Neural progenitor cell (in vitro differentiated cells): Measurements from ENCODE around the gene SOD3.

Experiments
- EZH2 ChIP-seq: fragments of 200-600 bp; sonication (generic); IDR thresholded peaks from 2 replicates; pipeline ENCODE4 v1.6.1; 2017; ENCODE audit warnings: antibody characterized with exemption, mild to moderate bottlenecking, moderate library complexity
- EZH2phosphoT487 ChIP-seq: fragments of 200-600 bp; sonication (generic); IDR thresholded peaks from 2 replicates; pipeline ENCODE4 v1.6.1; 2017; ENCODE audit warnings: antibody characterized with exemption
- TF ChIP-seq, protein P1 (sequence below): fragments of 200-600 bp; sonication (generic); IDR thresholded peaks from 2 replicates; pipeline ENCODE4 v1.5.1; 2017; ENCODE audit warnings: antibody characterized with exemption, mild to moderate bottlenecking

DNA sequence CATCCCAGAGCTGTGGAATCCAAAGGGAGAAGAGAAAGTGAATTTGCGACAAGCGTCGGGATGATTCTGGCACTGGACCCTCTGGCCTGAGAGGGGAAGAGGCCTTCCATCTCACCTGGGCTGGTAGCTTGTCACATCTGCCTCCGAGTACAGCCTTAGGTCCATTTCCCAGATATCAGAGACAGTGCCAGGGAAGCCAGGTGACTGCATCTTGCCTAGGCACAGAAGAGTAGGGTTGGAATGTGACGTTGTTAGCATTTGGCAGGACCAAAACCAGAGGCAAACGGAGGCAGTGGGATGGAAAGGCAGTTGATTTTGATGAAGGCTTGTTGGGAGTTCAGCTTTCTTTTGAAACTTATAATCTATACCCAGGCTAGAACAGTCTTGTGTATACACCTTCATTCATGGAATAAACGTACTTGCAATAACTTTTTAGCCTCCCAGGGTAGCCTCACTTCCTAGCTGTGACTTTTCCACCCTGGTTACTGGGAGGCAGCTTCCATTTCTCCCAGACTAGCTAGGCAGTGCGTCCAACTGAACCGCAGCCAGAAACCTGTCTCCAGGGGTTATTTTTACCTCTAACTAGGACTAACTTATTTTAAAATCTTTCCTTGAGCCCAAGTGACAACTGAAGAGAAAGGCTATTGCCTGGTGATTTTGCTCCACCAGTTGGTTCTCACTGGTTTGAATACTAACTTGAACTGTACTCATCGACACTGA, 5.9 kb downstream of the SOD3 start:
- TF ChIP-seq EZH2 (no peak), EZH2phosphoT487 (no peak)
- TF ChIP-seq, protein P1, sequence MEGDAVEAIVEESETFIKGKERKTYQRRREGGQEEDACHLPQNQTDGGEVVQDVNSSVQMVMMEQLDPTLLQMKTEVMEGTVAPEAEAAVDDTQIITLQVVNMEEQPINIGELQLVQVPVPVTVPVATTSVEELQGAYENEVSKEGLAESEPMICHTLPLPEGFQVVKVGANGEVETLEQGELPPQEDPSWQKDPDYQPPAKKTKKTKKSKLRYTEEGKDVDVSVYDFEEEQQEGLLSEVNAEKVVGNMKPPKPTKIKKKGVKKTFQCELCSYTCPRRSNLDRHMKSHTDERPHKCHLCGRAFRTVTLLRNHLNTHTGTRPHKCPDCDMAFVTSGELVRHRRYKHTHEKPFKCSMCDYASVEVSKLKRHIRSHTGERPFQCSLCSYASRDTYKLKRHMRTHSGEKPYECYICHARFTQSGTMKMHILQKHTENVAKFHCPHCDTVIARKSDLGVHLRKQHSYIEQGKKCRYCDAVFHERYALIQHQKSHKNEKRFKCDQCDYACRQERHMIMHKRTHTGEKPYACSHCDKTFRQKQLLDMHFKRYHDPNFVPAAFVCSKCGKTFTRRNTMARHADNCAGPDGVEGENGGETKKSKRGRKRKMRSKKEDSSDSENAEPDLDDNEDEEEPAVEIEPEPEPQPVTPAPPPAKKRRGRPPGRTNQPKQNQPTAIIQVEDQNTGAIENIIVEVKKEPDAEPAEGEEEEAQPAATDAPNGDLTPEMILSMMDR = no peak
